ENCODE data around the gene COL5A1. TPM values are rescaled to one million over a fixed set of nuclear protein-coding genes. Genes with fewer than 3 reads are reported as not detected.
"Not testable (repeated sequence)": the region's sequence is repeated elsewhere in the genome, so short reads cannot be mapped to it uniquely, and the experiment has no call there.

COL5A1 gene
- total and polyA plus RNA-seq, 4 donors = 12.2 to 169 (median 65.4) TPM

DNA sequence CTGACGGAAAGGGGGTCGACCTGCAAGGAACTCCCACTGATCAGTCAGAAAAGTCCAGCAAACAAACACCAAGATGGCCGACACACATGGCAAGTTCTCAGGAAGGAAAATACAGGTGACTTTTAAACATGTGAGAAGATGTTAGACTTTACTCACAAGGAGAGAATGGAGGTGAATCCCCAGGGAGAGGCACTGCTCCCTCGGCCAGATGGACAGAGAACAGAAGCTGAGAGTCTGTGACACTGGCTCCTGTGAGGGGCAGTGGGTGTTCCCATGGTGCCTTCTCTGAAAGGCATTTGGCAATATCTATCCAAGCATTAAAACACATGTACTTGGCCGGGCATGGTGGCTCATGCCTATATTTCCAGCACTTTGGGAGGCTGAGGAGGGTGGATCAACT, 22.8 kb downstream of the COL5A1 start:
- DNase-seq (no peak), ATAC-seq (ENCODE audit: insufficient read depth, low FRiP score) (no peak)
- Histone ChIP-seq H3K4me1 (ENCODE audit: control insufficient read depth in 5 of 5, insufficient read depth in 5 of 5, low read length in 5 of 5) (peaks cover under 1 to 35% (median 15%) of the 10 kb centered on the region in 5 donors), H3K36me3 (ENCODE audit: control insufficient read depth in 4 of 4, insufficient read depth in 4 of 4, low read length in 4 of 4) (peaks cover 0 to 12% (median 3%) of the 10 kb centered on the region in 4 donors), H3K9ac (ENCODE audit: insufficient read depth in 1 of 2, low read length in 2 of 2) (no peak overlapping the region), H3K4me3 (no peak overlapping the region), H3K9me3 (ENCODE audit: control insufficient read depth in 4 of 4, insufficient read depth in 3 of 4, low read length in 3 of 4) (peaks cover 0 to 10% (median 2%) of the 10 kb centered on the region in 4 donors), H3K27ac (ENCODE audit: low read depth in 1 of 2, low read length in 1 of 2) (no peak overlapping the region), H3K27me3 (ENCODE audit: control insufficient read depth in 3 of 3, insufficient read depth in 3 of 3, low read length in 2 of 3) (no peaks in the 10 kb centered on the region)
- 92 to 93% methylated on average over 5 of the region's 5 CpGs for WGBS, 2 donors
- TF ChIP-seq, protein P1, sequence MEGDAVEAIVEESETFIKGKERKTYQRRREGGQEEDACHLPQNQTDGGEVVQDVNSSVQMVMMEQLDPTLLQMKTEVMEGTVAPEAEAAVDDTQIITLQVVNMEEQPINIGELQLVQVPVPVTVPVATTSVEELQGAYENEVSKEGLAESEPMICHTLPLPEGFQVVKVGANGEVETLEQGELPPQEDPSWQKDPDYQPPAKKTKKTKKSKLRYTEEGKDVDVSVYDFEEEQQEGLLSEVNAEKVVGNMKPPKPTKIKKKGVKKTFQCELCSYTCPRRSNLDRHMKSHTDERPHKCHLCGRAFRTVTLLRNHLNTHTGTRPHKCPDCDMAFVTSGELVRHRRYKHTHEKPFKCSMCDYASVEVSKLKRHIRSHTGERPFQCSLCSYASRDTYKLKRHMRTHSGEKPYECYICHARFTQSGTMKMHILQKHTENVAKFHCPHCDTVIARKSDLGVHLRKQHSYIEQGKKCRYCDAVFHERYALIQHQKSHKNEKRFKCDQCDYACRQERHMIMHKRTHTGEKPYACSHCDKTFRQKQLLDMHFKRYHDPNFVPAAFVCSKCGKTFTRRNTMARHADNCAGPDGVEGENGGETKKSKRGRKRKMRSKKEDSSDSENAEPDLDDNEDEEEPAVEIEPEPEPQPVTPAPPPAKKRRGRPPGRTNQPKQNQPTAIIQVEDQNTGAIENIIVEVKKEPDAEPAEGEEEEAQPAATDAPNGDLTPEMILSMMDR (IDR thresholded peaks at IDR 0.05; ENCODE audit: control extremely low read depth, extremely low read depth) = no peak

DNA sequence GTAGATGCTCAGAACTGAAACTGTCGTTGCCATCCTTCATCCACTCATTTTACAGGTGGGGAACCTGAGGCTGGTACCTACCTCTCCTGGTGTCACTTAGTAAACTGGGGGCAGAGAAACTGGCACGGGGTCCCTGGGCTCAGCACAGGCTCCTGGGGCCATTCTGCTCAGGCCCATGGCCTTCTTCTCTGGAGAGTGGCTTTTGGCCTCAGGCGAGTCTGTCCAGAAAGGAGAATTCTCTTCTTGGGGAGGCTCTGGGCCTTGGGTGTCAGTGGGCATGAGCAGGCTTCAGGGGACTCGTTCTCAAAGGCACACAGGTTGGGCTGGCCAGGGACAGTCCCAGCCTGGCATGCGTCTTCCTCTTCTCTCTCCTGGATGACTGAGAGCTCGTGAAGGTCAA, 24.6 kb downstream of the COL5A1 start:
- H3K4me3 ChIP-seq = no peak overlapping the region
- no peaks in the 10 kb centered on the region for H3K27me3 ChIP-seq (ENCODE audit: control insufficient read depth in 3 of 3, insufficient read depth in 3 of 3, low read length in 2 of 3)
- ATAC-seq (ENCODE audit: insufficient read depth, low FRiP score) = no peak
- WGBS, 2 donors = 88 to 93% methylated on average over 6 of the region's 6 CpGs
- no peak overlapping the region for H3K9ac ChIP-seq (ENCODE audit: insufficient read depth in 1 of 2, low read length in 2 of 2)
- peaks cover 5 to 31% (median 20%) of the 10 kb centered on the region in 5 donors for H3K4me1 ChIP-seq (ENCODE audit: control insufficient read depth in 5 of 5, insufficient read depth in 5 of 5, low read length in 5 of 5)
- peaks cover 0 to 8% (median 3%) of the 10 kb centered on the region in 4 donors for H3K36me3 ChIP-seq (ENCODE audit: control insufficient read depth in 4 of 4, insufficient read depth in 4 of 4, low read length in 4 of 4)
- DNase-seq = no peak
- peaks cover 0 to 2% (median 0%) of the 10 kb centered on the region in 4 donors for H3K9me3 ChIP-seq (ENCODE audit: control insufficient read depth in 4 of 4, insufficient read depth in 3 of 4, low read length in 3 of 4)
- TF ChIP-seq, protein P1 (IDR thresholded peaks at IDR 0.05; ENCODE audit: control extremely low read depth, extremely low read depth) = no peak
- H3K27ac ChIP-seq (ENCODE audit: low read depth in 1 of 2, low read length in 1 of 2) = no peak overlapping the region

DNA sequence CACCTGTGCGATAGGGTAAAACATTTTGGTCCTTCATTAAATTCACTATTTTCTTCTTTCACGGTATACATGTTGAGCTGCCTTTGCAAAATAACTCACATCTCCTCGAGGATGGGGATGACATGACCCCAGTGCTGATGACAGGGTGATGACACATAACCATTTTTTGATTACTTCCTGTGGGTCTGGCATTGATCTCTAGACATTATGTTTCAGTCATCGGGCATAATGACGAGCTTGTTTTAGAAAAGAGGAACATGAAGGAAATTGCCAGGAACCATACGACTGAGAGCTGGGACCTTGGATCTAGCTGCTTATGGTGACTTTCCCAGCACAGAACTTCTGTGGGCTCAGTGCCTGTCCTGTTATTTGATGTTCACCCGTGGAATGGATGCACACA, 25.2 kb downstream of the COL5A1 start:
- H3K4me1 ChIP-seq (ENCODE audit: control insufficient read depth in 5 of 5, insufficient read depth in 5 of 5, low read length in 5 of 5) = peaks cover 5 to 25% (median 15%) of the 10 kb centered on the region in 5 donors
- H3K36me3 ChIP-seq (ENCODE audit: control insufficient read depth in 4 of 4, insufficient read depth in 4 of 4, low read length in 4 of 4) = peaks cover 0 to 8% (median 3%) of the 10 kb centered on the region in 4 donors
- no peak overlapping the region for H3K9ac ChIP-seq (ENCODE audit: insufficient read depth in 1 of 2, low read length in 2 of 2)
- H3K27ac ChIP-seq (ENCODE audit: low read depth in 1 of 2, low read length in 1 of 2) = no peak overlapping the region
- H3K27me3 ChIP-seq (ENCODE audit: control insufficient read depth in 3 of 3, insufficient read depth in 3 of 3, low read length in 2 of 3) = no peaks in the 10 kb centered on the region
- no peak overlapping the region for H3K4me3 ChIP-seq
- no peaks in the 10 kb centered on the region for H3K9me3 ChIP-seq (ENCODE audit: control insufficient read depth in 4 of 4, insufficient read depth in 3 of 4, low read length in 3 of 4)
- TF ChIP-seq, protein P1 (IDR thresholded peaks at IDR 0.05; ENCODE audit: control extremely low read depth, extremely low read depth) = no peak
- 49 to 67% methylated on average over 7 of the region's 7 CpGs for WGBS, 2 donors
- no peak for DNase-seq
- no peak for ATAC-seq (ENCODE audit: insufficient read depth, low FRiP score)

DNA sequence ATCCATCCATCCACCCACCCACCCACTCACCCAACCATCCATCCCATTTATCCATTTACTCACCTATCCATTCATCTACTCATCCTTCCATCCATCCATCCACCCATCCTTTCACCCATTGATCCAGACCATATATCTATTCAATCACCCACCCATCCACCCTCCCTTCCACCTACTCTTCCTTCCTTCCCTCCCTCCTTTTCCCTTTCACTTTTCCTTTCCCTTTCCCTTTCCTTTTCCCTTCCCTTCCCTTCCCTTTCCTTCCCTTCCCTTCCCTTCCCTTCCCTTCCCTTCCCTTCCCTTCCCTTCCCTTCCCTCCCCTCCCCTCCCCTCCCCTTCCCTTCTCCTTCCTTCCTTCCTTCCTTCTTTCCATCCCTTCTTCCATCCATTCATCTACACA, 27.4 kb downstream of the COL5A1 start:
- H3K4me3 ChIP-seq; H3K27ac ChIP-seq (ENCODE audit: low read depth in 1 of 2, low read length in 1 of 2); DNase-seq; H3K9me3 ChIP-seq (ENCODE audit: control insufficient read depth in 4 of 4, insufficient read depth in 3 of 4, low read length in 3 of 4); ATAC-seq (ENCODE audit: insufficient read depth, low FRiP score); H3K36me3 ChIP-seq (ENCODE audit: control insufficient read depth in 4 of 4, insufficient read depth in 4 of 4, low read length in 4 of 4); H3K4me1 ChIP-seq (ENCODE audit: control insufficient read depth in 5 of 5, insufficient read depth in 5 of 5, low read length in 5 of 5); H3K9ac ChIP-seq (ENCODE audit: insufficient read depth in 1 of 2, low read length in 2 of 2); H3K27me3 ChIP-seq (ENCODE audit: control insufficient read depth in 3 of 3, insufficient read depth in 3 of 3, low read length in 2 of 3): not testable (repeated sequence)

Data from lung (tissue), 12 donors.